Trophoblast cell (in vitro differentiated cells and primary cell): ENCODE measurements around the gene USF3.

Experiments
- DNase-seq, 2 donors: peaks; one replicate each; pipeline ENCODE4 v3.0.0-alpha.2; 2016
- H2AFZ ChIP-seq: 2 replicates; pipeline ENCODE4 v1.6.1; 2013; ENCODE audit warnings: low read length, moderate library complexity, mild to moderate bottlenecking; ENCODE audit not compliant: insufficient read depth, poor library complexity
- H2AK5ac ChIP-seq: 2 replicates; pipeline ENCODE4 v1.6.1; 2013; ENCODE audit warnings: mild to moderate bottlenecking, low read length
- H2BK120ac ChIP-seq: 2 replicates; pipeline ENCODE4 v1.6.1; 2013; ENCODE audit warnings: low read length, mild to moderate bottlenecking, moderate library complexity; ENCODE audit not compliant: insufficient read depth, poor library complexity
- H2BK12ac ChIP-seq: 2 replicates; pipeline ENCODE4 v1.6.1; 2013; ENCODE audit warnings: mild to moderate bottlenecking, low read length, moderate library complexity
- H2BK5ac ChIP-seq: 2 replicates; pipeline ENCODE4 v1.6.1; 2013; ENCODE audit warnings: low read length, low read depth, moderate library complexity, mild to moderate bottlenecking; ENCODE audit not compliant: poor library complexity
- H3K14ac ChIP-seq: 2 replicates; pipeline ENCODE4 v1.6.1; 2013; ENCODE audit warnings: mild to moderate bottlenecking, low read length
- H3K18ac ChIP-seq: 2 replicates; pipeline ENCODE4 v1.6.1; 2013; ENCODE audit warnings: mild to moderate bottlenecking, low read length
- H3K23ac ChIP-seq: 2 replicates; pipeline ENCODE4 v1.6.1; 2013; ENCODE audit warnings: low read length
- H3K27ac ChIP-seq: 2 replicates; pipeline ENCODE4 v1.5.1; 2013; ENCODE audit warnings: low read depth, mild to moderate bottlenecking, inconsistent platforms, low read length, moderate library complexity
- H3K27me3 ChIP-seq: 2 replicates; pipeline ENCODE4 v1.6.1; 2013; ENCODE audit warnings: inconsistent platforms, mild to moderate bottlenecking, low read length, moderate library complexity; ENCODE audit not compliant: insufficient read depth
- H3K36me3 ChIP-seq, 2 experiments: 1 replicate in 1 of 2; 2 replicates in 1 of 2; pipeline ENCODE4 v1.6.1; 2013; ENCODE audit warnings: low read length in 2 of 2, mild to moderate bottlenecking in 2 of 2, moderate library complexity in 1 of 2; ENCODE audit not compliant: insufficient read depth in 2 of 2, control insufficient read depth in 1 of 2
- H3K4ac ChIP-seq: 2 replicates; pipeline ENCODE4 v1.6.1; 2013; ENCODE audit warnings: low read depth, mild to moderate bottlenecking, low read length, moderate library complexity
- H3K4me1 ChIP-seq, 2 experiments: 1 replicate in 1 of 2; 2 replicates in 1 of 2; pipeline ENCODE4 v1.6.1; 2013; ENCODE audit warnings: low read length in 2 of 2, mild to moderate bottlenecking in 2 of 2, moderate library complexity in 1 of 2; ENCODE audit not compliant: insufficient read depth in 2 of 2, control insufficient read depth in 1 of 2
- H3K4me2 ChIP-seq: 2 replicates; pipeline ENCODE4 v1.6.1; 2013; ENCODE audit warnings: inconsistent platforms, mild to moderate bottlenecking, low read length, moderate library complexity
- H3K4me3 ChIP-seq: 2 replicates; pipeline ENCODE4 v1.5.1; 2013; ENCODE audit warnings: mild to moderate bottlenecking, low read depth, low read length, inconsistent platforms
- H3K79me1 ChIP-seq: one replicate; pipeline ENCODE4 v1.6.1; 2013; ENCODE audit warnings: low read length
- H3K79me2 ChIP-seq: 2 replicates; pipeline ENCODE4 v1.6.1; 2013; ENCODE audit warnings: low read length, mild to moderate bottlenecking; ENCODE audit not compliant: control insufficient read depth, insufficient read depth, poor library complexity
- H3K9ac ChIP-seq: 2 replicates; pipeline ENCODE4 v1.6.1; 2013; ENCODE audit warnings: mild to moderate bottlenecking, low read length
- H3K9me3 ChIP-seq: 2 replicates; pipeline ENCODE4 v1.6.1; 2013; ENCODE audit warnings: low read depth, mild to moderate bottlenecking, control low read depth, inconsistent platforms, low read length; ENCODE audit not compliant: insufficient read depth
- H4K12ac ChIP-seq: 2 replicates; pipeline ENCODE4 v1.6.1; 2013; ENCODE audit warnings: low read depth, mild to moderate bottlenecking, low read length, moderate library complexity
- H4K8ac ChIP-seq: 2 replicates; pipeline ENCODE4 v1.6.1; 2013; ENCODE audit warnings: low read depth, mild to moderate bottlenecking, low read length, moderate library complexity
- H4K91ac ChIP-seq: one replicate; pipeline ENCODE4 v1.6.1; 2013; ENCODE audit warnings: low read depth, mild to moderate bottlenecking, low read length, moderate library complexity
- WGBS: extraction: QIAGEN DNeasy Blood & Tissue Kit; methylation state at CpG from one replicate; pipeline ENCODE4 v1.1.7; 2013; ENCODE audit warnings: missing lambda C conversion rate; ENCODE audit not compliant: insufficient read length, insufficient coverage; ENCODE audit errors: extremely low coverage; 5-methylcytosine and 5-hydroxymethylcytosine counted together

The USF3 gene

DNA sequence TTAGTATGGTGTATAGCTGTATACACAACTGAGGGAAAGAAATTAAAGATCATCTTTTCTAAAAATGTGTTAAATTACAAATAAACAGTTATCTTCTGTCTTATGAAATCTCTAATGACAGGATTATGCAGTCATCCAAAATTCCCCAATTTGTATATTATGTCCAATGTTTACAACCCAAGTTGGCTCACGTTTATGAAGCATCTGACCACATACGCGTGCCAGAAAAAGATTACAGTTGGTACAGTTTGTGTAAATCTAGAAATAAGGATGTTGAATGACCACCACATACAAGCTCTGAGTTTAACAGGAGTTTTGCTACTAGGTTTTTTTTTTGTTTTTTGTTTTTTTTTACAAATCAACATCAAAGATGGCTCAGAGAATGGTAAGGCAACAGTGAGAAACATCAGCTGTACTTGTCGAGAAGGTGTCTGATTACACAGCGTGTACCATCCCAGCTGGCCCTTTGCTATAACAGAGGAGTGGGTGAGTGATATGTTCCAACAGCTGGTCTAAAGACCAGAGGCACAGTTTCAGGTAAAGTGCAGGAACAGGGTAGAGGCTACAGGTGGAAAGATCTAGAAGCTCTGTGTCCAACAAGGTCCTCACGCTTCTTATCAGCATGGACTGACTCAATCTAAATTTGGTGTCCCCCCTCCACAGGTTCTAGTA lies 47.1 kb downstream of the USF3 start:
- H2BK12ac ChIP-seq = no peak overlapping the region

DNA sequence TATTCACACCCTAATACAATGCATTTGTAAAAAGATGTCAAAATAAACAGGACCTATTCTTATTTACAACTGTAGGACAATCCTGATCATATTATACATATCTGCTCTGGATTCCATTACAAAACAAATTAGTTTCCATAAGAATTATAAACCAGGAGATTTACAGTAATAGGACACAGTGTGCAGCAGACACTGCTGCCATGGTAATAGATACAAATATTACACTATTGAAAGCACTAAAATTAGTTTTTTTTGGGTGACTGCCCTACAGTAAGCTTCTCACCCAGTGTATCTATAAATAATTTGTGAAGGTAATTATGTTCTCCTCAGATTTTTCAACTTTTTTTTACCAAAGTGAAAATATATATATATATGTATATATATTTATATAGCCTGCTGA lies 47.9 kb downstream of the USF3 start:
- Histone ChIP-seq H3K18ac (no peak overlapping the region), H2BK120ac (no peak overlapping the region), H3K4ac (no peak overlapping the region), H3K14ac (no peak overlapping the region), H2BK5ac (no peak overlapping the region), H3K9ac (no peak overlapping the region), H3K36me3 (no peaks in the 10 kb centered on the region), H4K91ac (no peak overlapping the region), H3K4me2 (no peak overlapping the region), H3K27me3 (no peaks in the 10 kb centered on the region), H4K8ac (no peak overlapping the region), H2BK12ac (no peak overlapping the region), H4K12ac (no peak overlapping the region), H3K79me1 (no peaks in the 10 kb centered on the region), H2AFZ (no peak overlapping the region), H2AK5ac (no peak overlapping the region), H3K4me1 (no peaks in the 10 kb centered on the region), H3K27ac (no peak overlapping the region), H3K9me3 (peaks cover 1% of the 10 kb centered on the region), H3K23ac (no peak overlapping the region), H3K4me3 (no peak overlapping the region), H3K79me2 (no peaks in the 10 kb centered on the region)
- DNase-seq = no peak

More for the DNA sequence above, 47.1 kb downstream of the USF3 start:
- Histone ChIP-seq H3K36me3 (no peaks in the 10 kb centered on the region), H3K4ac (no peak overlapping the region), H3K4me3 (no peak overlapping the region), H3K27me3 (no peaks in the 10 kb centered on the region), H3K23ac (no peak overlapping the region), H2AFZ (no peak overlapping the region), H4K8ac (no peak overlapping the region), H4K12ac (no peak overlapping the region), H3K9me3 (no peaks in the 10 kb centered on the region), H4K91ac (no peak overlapping the region), H3K18ac (no peak overlapping the region), H2BK120ac (no peak overlapping the region), H2AK5ac (no peak overlapping the region), H3K79me2 (no peaks in the 10 kb centered on the region), H3K14ac (no peak overlapping the region), H2BK5ac (no peak overlapping the region), H3K79me1 (no peaks in the 10 kb centered on the region), H3K9ac (no peak overlapping the region), H3K27ac (no peak overlapping the region), H3K4me2 (no peak overlapping the region), H3K4me1 (no peaks in the 10 kb centered on the region)
- no CpG with 5 or more reads among the region's 6 CpGs for WGBS
- no peak for DNase-seq

- no peak overlapping the region for H3K4me3 ChIP-seq
- H3K79me2 ChIP-seq = no peaks in the 10 kb centered on the region
- no peak overlapping the region for H2BK120ac ChIP-seq
- no peak overlapping the region for H3K4ac ChIP-seq
- H2AK5ac ChIP-seq = no peak overlapping the region
- H3K27ac ChIP-seq = no peak overlapping the region
- H2AFZ ChIP-seq = no peak overlapping the region
- no peak overlapping the region for H2BK5ac ChIP-seq
- H3K27me3 ChIP-seq = no peaks in the 10 kb centered on the region
- H2BK12ac ChIP-seq = no peak overlapping the region
- H3K36me3 ChIP-seq = no peaks in the 10 kb centered on the region
- H4K8ac ChIP-seq = no peak overlapping the region
- H3K9ac ChIP-seq = no peak overlapping the region
- no peak overlapping the region for H4K91ac ChIP-seq
- no peak overlapping the region for H4K12ac ChIP-seq
- no CpG with 5 or more reads among the region's 7 CpGs for WGBS
- no peaks in the 10 kb centered on the region for H3K4me1 ChIP-seq
- H3K23ac ChIP-seq = no peak overlapping the region
- H3K18ac ChIP-seq = no peak overlapping the region
- H3K9me3 ChIP-seq = peaks cover 1% of the 10 kb centered on the region
- H3K4me2 ChIP-seq = no peak overlapping the region
- no peak for DNase-seq
- H3K79me1 ChIP-seq = no peaks in the 10 kb centered on the region
- no peak overlapping the region for H3K14ac ChIP-seq
Observed at GRCh38 chr3:113643583-113643982, 52.9 kb downstream of the USF3 start.

DNA sequence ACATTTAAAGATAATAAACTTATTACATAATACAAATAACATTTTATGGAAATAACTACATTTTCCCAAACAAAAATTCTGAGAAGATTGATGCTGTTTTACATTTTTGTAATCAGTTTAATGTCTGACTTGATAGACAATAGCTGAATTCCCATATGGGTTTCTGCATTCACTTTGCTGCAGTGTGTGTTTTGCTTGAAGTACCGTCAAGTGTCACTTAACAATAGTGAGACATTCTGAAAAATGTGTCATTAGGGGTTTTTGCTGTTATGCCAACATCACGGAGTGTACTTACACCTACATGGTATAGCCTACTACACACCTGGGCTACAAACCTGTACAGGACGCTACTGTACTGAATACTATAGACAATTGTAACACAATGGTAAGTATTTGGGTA lies 57.5 kb downstream of the USF3 start:
- no peak overlapping the region for H3K27ac ChIP-seq
- no peak overlapping the region for H2BK12ac ChIP-seq
- H3K9ac ChIP-seq = no peak overlapping the region
- H4K8ac ChIP-seq = no peak overlapping the region
- no peaks in the 10 kb centered on the region for H3K27me3 ChIP-seq
- no peak overlapping the region for H3K23ac ChIP-seq
- no peak overlapping the region for H3K4ac ChIP-seq
- no peak overlapping the region for H2BK5ac ChIP-seq
- H2BK120ac ChIP-seq = no peak overlapping the region
- no peak overlapping the region for H3K4me2 ChIP-seq
- H3K18ac ChIP-seq = no peak overlapping the region
- H3K9me3 ChIP-seq = peaks cover 1% of the 10 kb centered on the region
- no peaks in the 10 kb centered on the region for H3K79me1 ChIP-seq
- H3K4me3 ChIP-seq = no peak overlapping the region
- H3K79me2 ChIP-seq = no peaks in the 10 kb centered on the region
- H3K14ac ChIP-seq = no peak overlapping the region
- H2AK5ac ChIP-seq = no peak overlapping the region
- no peak overlapping the region for H4K91ac ChIP-seq
- no peak overlapping the region for H4K12ac ChIP-seq
- H3K4me1 ChIP-seq = no peaks in the 10 kb centered on the region
- DNase-seq = no peak
- WGBS = no CpG with 5 or more reads among the region's 3 CpGs
- H2AFZ ChIP-seq = no peak overlapping the region
- no peaks in the 10 kb centered on the region for H3K36me3 ChIP-seq
